HG03575 (cell line): ENCODE results near the gene ACVRL1.

ENCODE experiments used
- ATAC-seq: cut with Tn5 transposase; IDR thresholded peaks from one replicate; pipeline ENCODE4 v1.9.1; 2021; ENCODE audit not compliant: unreplicated experiment, insufficient number of reproducible peaks, low FRiP score; ENCODE audit errors: extremely low read depth

ACVRL1 gene

GRCh38 chr12:51926064-51926632 lies 18.8 kb downstream of the ACVRL1 start:
- no peak for ATAC-seq

GRCh38 chr12:51926718-51927117 lies 19.4 kb downstream of the ACVRL1 start:
- no peak for ATAC-seq

- no peak for ATAC-seq
Measured at GRCh38 chr12:51932218-51933076, 25.1 kb downstream of the ACVRL1 start.

GRCh38 chr12:51934080-51934479 lies 26.8 kb downstream of the ACVRL1 start:
- no peak for ATAC-seq

GRCh38 chr12:51937926-51938325 lies 30.6 kb downstream of the ACVRL1 start:
- no peak for ATAC-seq

GRCh38 chr12:51938726-51939125 lies 31.4 kb downstream of the ACVRL1 start:
- ATAC-seq = no peak

GRCh38 chr12:51941011-51941581 lies 33.8 kb downstream of the ACVRL1 start:
- ATAC-seq = no peak

GRCh38 chr12:51941604-51942003 lies 34.3 kb downstream of the ACVRL1 start:
- ATAC-seq = no peak

GRCh38 chr12:51942056-51942455 lies 34.8 kb downstream of the ACVRL1 start:
- no peak for ATAC-seq

- no peak for ATAC-seq
Measured at GRCh38 chr12:51942501-51943000, 35.2 kb downstream of the ACVRL1 start.

GRCh38 chr12:51943346-51943745 lies 36.0 kb downstream of the ACVRL1 start:
- no peak for ATAC-seq

GRCh38 chr12:51944608-51945233 lies 37.4 kb downstream of the ACVRL1 start:
- ATAC-seq = no peak

- ATAC-seq = no peak
Measured at GRCh38 chr12:51947246-51947996, 40.1 kb downstream of the ACVRL1 start.

GRCh38 chr12:51948066-51948465 lies 40.8 kb downstream of the ACVRL1 start:
- ATAC-seq = no peak

GRCh38 chr12:51949342-51950030 lies 42.2 kb downstream of the ACVRL1 start:
- no peak for ATAC-seq

GRCh38 chr12:51950682-51951198 lies 43.4 kb downstream of the ACVRL1 start:
- ATAC-seq = no peak

GRCh38 chr12:51951199-51951842 lies 44.0 kb downstream of the ACVRL1 start, which contains the start of gene ACVR1B:
Gene ACVR1B (plus strand): TSS chr12:51951699. CDS start chr12:51951744, 45 bp downstream.
- no peak for ATAC-seq
